ENCODE measurements around the gene RABGAP1L.

RABGAP1L gene

DNA sequence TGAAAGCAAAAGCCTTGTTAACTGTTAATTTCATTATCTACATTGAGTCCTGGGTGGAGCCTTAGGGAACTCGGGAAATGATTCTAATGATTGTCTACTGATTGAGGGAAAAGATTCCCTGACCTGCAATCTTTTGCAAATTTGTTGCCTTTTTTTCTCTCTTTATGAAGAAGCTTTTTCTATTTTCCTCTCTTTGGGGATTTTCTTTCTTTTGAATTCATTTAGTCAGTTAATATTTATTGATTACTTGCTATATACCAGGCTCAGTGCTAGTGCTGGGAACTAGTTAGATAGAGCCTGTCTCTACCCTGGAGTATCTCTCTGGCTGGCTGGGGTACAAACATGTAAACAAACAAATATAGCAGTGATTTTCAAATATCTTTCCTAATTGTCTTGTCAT is 769.2 kb downstream of the RABGAP1L start:
- H3K4me3 ChIP-seq (ENCODE audit: insufficient read length, low read depth), result no peak overlapping the region
- H3K27me3 ChIP-seq (ENCODE audit: insufficient read depth, insufficient read length), result no peaks in the 10 kb centered on the region
- no peaks in the 10 kb centered on the region for H3K36me3 ChIP-seq (ENCODE audit: insufficient read depth, insufficient read length, low read length)
- no peak overlapping the region for H3K9ac ChIP-seq (ENCODE audit: insufficient read length, low read depth)
- no peaks in the 10 kb centered on the region for H3K4me1 ChIP-seq (ENCODE audit: insufficient read depth, insufficient read length)
- no peak for DNase-seq (ENCODE audit: low read depth, low spot score)
- no peaks in the 10 kb centered on the region for H3K9me3 ChIP-seq (ENCODE audit: insufficient read depth, low read length)
- TF ChIP-seq YY1 (IDR thresholded peaks at IDR 0.05; ENCODE audit: insufficient read depth, insufficient read length) (no peak), SUZ12 (IDR thresholded peaks at IDR 0.05; ENCODE audit: extremely low read depth, insufficient read depth, insufficient read length) (no peak), ZNF274 (IDR thresholded peaks at IDR 0.05; ENCODE audit: low read depth, low read length) (no peak)

DNA sequence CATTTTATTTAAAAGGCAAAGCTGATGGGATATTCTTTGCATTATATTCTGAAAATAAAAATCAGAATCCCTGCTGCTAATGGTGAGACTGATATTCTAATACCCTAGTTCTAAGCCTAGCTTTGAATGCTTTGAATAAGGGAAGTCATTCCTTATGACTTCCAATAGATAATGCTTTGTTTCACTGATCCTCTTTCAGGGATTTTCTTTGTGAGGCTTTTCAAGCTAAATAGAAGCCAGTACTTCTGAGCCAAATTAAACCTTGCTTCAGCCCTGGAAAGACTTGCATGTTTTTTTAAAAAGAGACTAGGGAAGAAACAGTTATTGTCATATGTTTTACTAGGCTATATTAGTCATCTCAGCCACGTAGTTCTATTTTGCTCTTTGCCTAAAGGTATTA is 771.9 kb downstream of the RABGAP1L start:
- Histone ChIP-seq H3K27me3 (ENCODE audit: insufficient read depth, insufficient read length) (no peaks in the 10 kb centered on the region), H3K36me3 (ENCODE audit: insufficient read depth, insufficient read length, low read length) (no peaks in the 10 kb centered on the region), H3K9me3 (ENCODE audit: insufficient read depth, low read length) (no peaks in the 10 kb centered on the region), H3K4me1 (ENCODE audit: insufficient read depth, insufficient read length) (no peaks in the 10 kb centered on the region), H3K4me3 (ENCODE audit: insufficient read length, low read depth) (no peak overlapping the region), H3K9ac (ENCODE audit: insufficient read length, low read depth) (no peak overlapping the region)
- no peak for TF ChIP-seq ZNF274 (IDR thresholded peaks at IDR 0.05; ENCODE audit: low read depth, low read length)
- TF ChIP-seq YY1 (IDR thresholded peaks at IDR 0.05; ENCODE audit: insufficient read depth, insufficient read length), result no peak
- no peak for TF ChIP-seq SUZ12 (IDR thresholded peaks at IDR 0.05; ENCODE audit: extremely low read depth, insufficient read depth, insufficient read length)
- no peak for DNase-seq (ENCODE audit: low read depth, low spot score)

DNA sequence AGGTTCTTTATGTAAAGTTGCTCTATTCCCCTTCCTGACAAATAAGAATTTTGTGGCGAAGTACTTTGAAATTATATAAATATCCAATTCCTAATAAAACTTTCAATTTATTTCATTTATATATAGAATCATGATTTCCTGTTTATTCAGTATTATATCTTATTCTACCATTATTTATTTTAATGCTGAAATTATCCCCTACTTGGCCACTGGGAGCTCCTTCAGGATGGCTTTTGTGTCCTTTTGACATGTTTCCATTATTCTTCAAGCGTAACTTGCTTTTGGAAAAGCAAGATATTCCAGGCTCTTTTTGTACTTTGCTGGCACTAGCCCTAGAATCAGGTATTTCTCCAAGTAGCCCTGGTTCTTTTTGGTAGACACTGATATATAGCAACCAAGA is 773.3 kb downstream of the RABGAP1L start:
- Histone ChIP-seq H3K36me3 (ENCODE audit: insufficient read depth, insufficient read length, low read length) (no peaks in the 10 kb centered on the region), H3K9me3 (ENCODE audit: insufficient read depth, low read length) (no peaks in the 10 kb centered on the region), H3K9ac (ENCODE audit: insufficient read length, low read depth) (no peak overlapping the region), H3K4me3 (ENCODE audit: insufficient read length, low read depth) (no peak overlapping the region), H3K27me3 (ENCODE audit: insufficient read depth, insufficient read length) (no peaks in the 10 kb centered on the region), H3K4me1 (ENCODE audit: insufficient read depth, insufficient read length) (no peaks in the 10 kb centered on the region)
- TF ChIP-seq YY1 (IDR thresholded peaks at IDR 0.05; ENCODE audit: insufficient read depth, insufficient read length) (no peak), ZNF274 (IDR thresholded peaks at IDR 0.05; ENCODE audit: low read depth, low read length) (no peak), SUZ12 (IDR thresholded peaks at IDR 0.05; ENCODE audit: extremely low read depth, insufficient read depth, insufficient read length) (no peak)
- no peak for DNase-seq (ENCODE audit: low read depth, low spot score)

DNA sequence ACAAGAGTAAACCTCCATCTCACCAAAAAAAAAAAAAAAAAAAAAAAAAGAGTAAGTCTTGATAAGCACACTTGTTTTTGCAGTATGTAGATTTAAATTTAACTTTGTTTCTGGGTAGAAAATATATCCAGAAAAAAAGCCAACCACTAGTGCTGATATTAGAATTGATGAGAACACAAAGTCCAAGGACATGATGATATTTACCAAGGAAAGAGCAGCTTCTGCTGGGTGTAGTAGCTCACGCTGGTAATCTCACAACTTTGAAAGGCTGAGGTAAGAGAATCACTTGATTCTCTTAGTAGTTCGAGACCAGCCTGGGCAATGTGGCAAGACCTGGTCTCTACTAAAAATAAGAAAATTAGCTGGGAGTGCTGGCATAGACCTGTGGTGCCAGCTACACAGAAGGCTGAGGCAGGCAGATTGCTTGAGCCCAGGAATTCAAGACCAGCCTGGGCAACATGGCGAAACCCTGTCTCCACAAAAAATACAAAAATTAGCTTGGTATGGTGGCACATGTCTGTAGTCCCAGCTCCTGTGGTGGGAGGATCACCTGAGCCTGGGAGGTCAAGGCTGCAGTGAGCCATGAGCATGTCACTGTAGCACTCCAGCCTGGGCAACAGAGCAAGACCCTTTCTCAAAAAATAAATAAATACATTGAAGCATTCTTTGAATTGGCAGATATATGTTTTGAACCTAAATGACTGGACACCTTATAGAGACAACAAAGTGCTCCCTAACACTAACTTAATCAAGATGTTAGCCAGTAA is 776.8 kb downstream of the RABGAP1L start:
- H3K9me3 ChIP-seq (ENCODE audit: insufficient read depth, low read length), result no peaks in the 10 kb centered on the region
- H3K9ac ChIP-seq (ENCODE audit: insufficient read length, low read depth), result no peak overlapping the region
- H3K36me3 ChIP-seq (ENCODE audit: insufficient read depth, insufficient read length, low read length), result no peaks in the 10 kb centered on the region
- no peak for DNase-seq (ENCODE audit: low read depth, low spot score)
- TF ChIP-seq SUZ12 (IDR thresholded peaks at IDR 0.05; ENCODE audit: extremely low read depth, insufficient read depth, insufficient read length) (no peak), ZNF274 (IDR thresholded peaks at IDR 0.05; ENCODE audit: low read depth, low read length) (no peak), YY1 (IDR thresholded peaks at IDR 0.05; ENCODE audit: insufficient read depth, insufficient read length) (no peak)
- H3K4me3 ChIP-seq (ENCODE audit: insufficient read length, low read depth), result no peak overlapping the region
- H3K27me3 ChIP-seq (ENCODE audit: insufficient read depth, insufficient read length), result no peaks in the 10 kb centered on the region
- no peaks in the 10 kb centered on the region for H3K4me1 ChIP-seq (ENCODE audit: insufficient read depth, insufficient read length)

DNA sequence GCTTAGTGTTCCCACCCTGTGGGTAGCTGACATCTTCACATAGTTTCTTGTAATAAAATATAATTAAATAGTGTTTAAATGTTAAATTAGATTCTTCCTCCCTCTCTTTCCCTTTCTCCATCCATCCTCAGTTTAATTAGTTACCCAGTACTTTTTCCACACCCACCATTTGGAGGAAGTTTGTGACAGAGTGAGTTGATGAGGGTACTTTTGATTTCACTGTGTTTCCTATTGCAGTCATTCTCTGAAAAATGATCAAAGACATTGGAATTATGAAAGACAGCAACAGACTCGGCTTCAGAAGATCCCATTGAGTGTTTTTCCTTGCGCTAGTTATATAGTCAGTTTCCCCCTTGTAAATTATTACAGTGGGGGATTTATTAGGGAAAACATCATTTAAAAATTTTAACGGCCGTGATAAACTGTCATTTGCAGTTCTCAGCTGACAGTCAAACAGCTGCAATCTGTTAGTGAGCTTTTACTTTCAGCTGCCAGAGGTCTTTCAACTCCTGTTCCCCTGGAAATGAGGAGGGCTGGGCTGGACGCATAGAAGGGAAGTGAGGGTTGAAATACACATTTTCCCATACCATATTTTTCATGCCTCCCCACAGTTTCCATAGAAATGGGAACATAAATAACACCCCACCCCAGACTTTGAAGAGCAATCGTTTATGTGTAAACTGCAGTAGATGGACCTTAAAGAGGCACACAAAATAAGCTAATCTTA is 779.1 kb downstream of the RABGAP1L start:
- Histone ChIP-seq H3K9ac (ENCODE audit: insufficient read length, low read depth) (no peak overlapping the region), H3K36me3 (ENCODE audit: insufficient read depth, insufficient read length, low read length) (no peaks in the 10 kb centered on the region), H3K27me3 (ENCODE audit: insufficient read depth, insufficient read length) (no peaks in the 10 kb centered on the region), H3K4me3 (ENCODE audit: insufficient read length, low read depth) (no peak overlapping the region), H3K4me1 (ENCODE audit: insufficient read depth, insufficient read length) (no peaks in the 10 kb centered on the region), H3K9me3 (ENCODE audit: insufficient read depth, low read length) (no peaks in the 10 kb centered on the region)
- no peak for TF ChIP-seq ZNF274 (IDR thresholded peaks at IDR 0.05; ENCODE audit: low read depth, low read length)
- TF ChIP-seq YY1 (IDR thresholded peaks at IDR 0.05; ENCODE audit: insufficient read depth, insufficient read length), result no peak
- TF ChIP-seq SUZ12 (IDR thresholded peaks at IDR 0.05; ENCODE audit: extremely low read depth, insufficient read depth, insufficient read length), result no peak
- DNase-seq (ENCODE audit: low read depth, low spot score), result no peak

- Histone ChIP-seq H3K4me1 (ENCODE audit: insufficient read depth, insufficient read length) (no peaks in the 10 kb centered on the region), H3K9me3 (ENCODE audit: insufficient read depth, low read length) (no peaks in the 10 kb centered on the region)
Measured at GRCh38 chr1:174939775-174940545, 780.6 kb downstream of the RABGAP1L start.

More at GRCh38 chr1:174939775-174940545, 780.6 kb downstream of the RABGAP1L start:
- H3K9ac ChIP-seq (ENCODE audit: insufficient read length, low read depth), result no peak overlapping the region
- no peaks in the 10 kb centered on the region for H3K27me3 ChIP-seq (ENCODE audit: insufficient read depth, insufficient read length)
- no peak overlapping the region for H3K4me3 ChIP-seq (ENCODE audit: insufficient read length, low read depth)
- TF ChIP-seq YY1 (IDR thresholded peaks at IDR 0.05; ENCODE audit: insufficient read depth, insufficient read length), result no peak
- no peak for TF ChIP-seq ZNF274 (IDR thresholded peaks at IDR 0.05; ENCODE audit: low read depth, low read length)
- no peak for TF ChIP-seq SUZ12 (IDR thresholded peaks at IDR 0.05; ENCODE audit: extremely low read depth, insufficient read depth, insufficient read length)
- no peak for DNase-seq (ENCODE audit: low read depth, low spot score)
- no peaks in the 10 kb centered on the region for H3K36me3 ChIP-seq (ENCODE audit: insufficient read depth, insufficient read length, low read length)

All from NT2/D1 (cell line).